ENCODE measurements around the gene CERS1.

GRCh38 chr19:18928018-18928805 is 32.3 kb upstream of the CERS1 start:
- TF ChIP-seq TAF1 (IDR thresholded peaks at IDR 0.05; ENCODE audit: borderline replicate concordance, low read depth, low read length), result no peak
- no peak for TF ChIP-seq POLR2A (IDR thresholded peaks at IDR 0.05; ENCODE audit: low read depth, low read length)
- no peak for TF ChIP-seq POLR2AphosphoS5 (IDR thresholded peaks at IDR 0.05; ENCODE audit: low read depth, low read length)
